GM19043 (cell line): ENCODE measurements around the gene FGFR3.

Experiments
- ATAC-seq: cut with Tn5 transposase; IDR thresholded peaks from one replicate; pipeline ENCODE4 v1.9.1; 2021; ENCODE audit warnings: low read depth; ENCODE audit not compliant: unreplicated experiment

Gene FGFR3

DNA sequence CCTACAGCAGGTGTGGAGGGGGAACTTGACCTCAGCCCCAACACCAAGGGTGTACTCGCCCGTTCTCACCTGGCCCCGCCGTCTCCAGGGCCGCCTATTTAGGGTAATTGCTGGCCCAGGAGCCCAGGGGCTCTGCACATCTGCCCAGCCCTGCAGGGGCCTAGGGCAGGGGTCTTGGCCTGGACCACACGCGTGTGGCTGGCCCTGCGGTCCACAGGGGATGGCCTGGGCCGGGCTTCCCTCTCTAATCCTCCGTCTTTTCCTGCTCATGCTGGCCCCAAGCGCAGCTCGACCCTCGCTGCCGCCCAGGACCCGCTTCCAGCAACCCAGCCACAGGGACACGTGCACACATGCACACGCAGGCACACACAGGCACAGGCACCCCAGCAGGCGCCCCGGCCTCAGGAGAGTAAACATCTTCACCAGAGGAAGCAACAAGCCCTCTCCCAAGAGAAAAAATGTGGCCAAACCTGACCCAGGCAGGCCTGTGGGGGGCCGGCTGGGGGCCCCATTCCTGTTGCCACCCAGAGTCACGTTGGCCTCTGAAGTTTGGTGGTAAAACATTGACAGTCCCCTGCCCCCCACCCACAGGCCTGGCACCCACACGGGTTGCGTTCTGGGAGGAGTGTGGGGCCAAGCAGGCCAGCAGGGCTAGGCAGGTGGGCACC, 24.6 kb upstream of the FGFR3 start:
- no peak for ATAC-seq

DNA sequence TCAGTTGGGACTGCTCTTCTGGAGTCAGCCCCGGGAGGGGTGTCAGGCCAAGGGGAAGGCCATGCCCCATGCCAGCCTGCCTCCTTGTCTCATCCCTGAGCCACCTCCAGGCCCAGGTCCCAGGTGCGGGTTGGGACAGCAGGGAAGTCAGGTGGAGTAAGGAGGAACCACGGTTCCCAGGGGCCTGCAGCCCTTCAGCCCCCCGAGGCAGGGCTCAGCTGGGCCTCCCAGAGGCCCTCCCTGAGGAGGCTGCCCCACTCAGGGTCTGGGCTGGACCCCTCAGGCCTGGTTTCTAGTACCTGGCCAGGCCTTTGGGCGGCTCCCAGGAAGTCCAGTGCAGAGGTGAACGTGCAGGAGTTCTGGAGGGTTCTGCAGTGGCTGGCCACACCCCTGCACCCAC, 23.4 kb upstream of the FGFR3 start:
- ATAC-seq = no peak

DNA sequence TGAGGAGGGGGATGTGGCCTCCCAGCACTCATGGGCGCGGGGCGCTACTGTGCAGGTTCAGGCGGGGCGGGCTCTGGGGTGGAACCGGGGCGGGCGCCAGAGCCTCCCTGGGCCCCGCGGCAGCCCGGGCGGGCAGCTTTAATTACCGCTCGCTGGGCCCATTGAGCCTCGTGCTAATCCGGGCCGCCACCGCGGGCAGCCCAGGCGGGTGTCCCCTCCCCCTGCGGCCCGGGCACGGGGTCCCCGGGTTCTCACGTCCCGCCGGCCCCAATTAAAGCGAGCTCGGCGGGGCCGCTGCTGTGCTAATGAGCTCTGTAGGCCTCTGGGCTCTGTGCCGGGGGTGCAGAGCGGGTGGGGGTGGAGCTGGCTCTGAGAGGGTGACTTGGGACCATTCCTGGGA, 22.8 kb upstream of the FGFR3 start:
- ATAC-seq = no peak

DNA sequence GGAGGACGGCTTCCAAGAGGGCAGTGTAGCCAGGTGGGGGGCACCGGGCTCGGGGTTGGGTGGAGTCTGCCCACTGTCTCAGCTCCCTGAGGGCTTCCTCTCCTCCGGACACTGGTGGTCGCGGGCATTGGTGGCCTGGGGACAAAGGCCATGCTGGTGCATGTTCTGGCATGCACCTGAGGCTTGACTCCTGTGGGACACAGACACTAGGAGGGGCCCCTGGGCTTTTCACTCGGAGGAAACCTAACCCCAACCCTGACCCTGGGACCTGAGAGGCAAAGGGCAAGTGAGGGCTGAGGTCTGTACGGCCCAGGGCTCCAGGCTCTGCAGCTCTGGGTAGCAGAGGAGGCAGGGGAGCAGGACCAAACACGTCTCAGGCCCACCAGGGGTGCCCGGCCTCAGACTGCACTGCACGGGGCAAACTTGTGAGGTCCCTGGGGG, 22.3 kb upstream of the FGFR3 start:
- ATAC-seq = no peak

DNA sequence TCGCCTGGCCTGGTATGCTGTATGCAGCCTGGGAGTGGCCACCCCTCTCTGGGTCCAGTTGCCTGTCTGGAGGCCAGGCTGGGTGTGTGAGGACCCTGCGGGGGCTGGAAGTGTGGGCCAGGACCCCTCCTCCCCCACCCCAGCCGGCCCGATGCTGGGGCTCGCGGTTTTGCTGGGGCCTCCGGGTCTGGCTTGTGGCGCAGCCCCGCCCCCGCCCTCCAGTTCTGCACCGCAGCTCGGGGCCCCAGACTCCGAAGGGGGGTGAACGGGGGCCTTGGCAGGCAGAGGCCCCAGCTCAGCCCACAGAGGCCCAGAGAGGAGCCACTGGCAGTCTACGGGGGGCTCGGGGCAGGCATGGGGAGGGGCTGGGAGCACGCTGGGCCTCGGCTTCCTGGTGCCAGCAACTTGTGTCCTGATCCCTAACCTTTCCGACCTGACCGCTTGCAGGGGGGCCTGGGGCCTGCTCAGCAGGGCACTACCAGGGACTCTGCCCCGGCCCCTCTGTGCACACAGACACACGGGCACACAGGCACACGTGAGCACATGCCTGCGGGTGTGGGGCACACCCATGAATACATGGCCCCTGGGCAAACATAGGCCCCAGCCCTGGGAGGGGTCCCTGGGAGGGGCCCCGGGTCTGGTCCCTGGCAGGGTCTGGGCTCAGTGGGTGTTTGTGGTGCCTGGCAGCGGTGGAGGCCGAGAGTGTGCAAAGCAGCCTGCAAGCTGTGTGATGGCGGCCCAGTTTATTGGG, 21.4 kb upstream of the FGFR3 start:
- ATAC-seq = no peak

DNA sequence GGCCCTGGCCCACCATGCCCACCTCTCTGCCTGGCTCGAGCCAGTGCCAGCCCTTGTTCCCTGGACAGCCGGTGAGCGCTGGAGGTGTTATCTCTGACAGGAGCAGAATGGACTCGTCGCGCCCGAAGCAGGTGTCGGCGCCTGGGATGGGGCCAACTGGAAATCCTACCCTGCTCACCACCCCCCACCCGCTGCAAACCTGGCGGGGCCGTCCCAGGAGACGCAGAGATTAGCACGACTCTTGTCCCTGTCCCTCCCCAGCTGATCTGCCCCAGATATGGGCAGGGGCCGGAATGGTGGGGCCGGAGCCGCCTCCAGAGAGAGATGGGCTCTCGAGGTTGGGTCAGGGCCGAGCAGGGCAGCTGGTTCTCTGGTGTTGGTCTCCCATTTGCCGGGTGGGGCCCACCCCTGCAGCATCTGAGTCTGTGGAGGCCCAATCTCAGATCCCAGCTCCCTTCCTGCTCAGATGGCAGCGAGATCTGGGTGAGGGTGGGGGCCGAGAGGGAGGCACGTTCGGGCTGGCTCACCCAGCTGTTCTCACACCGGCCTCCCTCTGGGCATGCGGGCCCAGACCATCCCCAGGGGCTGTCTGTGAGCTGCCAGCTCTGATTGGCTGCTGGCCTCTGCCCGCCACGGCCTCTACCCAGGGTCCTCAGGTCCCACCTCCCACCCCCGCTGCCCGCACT, 20.1 kb upstream of the FGFR3 start:
- no peak for ATAC-seq

DNA sequence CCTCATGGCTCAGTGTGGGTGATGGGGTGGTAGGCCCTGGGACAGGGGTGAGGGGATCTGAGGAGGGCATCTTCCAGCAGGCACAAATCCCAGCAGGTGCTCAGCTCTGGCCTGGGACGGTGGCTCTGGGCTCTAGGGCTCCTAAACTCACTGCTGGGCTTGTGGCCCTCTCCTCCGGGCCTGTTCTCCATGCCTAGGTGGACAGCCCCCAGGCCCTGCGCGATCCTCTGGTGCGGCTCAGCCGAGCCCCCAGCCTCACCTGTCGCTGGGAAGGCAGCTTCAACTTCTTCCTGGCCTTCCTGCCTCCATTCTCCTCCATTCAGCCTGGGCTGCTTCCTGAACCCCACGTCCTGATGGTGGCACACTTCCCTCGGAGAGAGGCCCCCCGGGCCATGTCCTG, 19.3 kb upstream of the FGFR3 start:
- no peak for ATAC-seq

DNA sequence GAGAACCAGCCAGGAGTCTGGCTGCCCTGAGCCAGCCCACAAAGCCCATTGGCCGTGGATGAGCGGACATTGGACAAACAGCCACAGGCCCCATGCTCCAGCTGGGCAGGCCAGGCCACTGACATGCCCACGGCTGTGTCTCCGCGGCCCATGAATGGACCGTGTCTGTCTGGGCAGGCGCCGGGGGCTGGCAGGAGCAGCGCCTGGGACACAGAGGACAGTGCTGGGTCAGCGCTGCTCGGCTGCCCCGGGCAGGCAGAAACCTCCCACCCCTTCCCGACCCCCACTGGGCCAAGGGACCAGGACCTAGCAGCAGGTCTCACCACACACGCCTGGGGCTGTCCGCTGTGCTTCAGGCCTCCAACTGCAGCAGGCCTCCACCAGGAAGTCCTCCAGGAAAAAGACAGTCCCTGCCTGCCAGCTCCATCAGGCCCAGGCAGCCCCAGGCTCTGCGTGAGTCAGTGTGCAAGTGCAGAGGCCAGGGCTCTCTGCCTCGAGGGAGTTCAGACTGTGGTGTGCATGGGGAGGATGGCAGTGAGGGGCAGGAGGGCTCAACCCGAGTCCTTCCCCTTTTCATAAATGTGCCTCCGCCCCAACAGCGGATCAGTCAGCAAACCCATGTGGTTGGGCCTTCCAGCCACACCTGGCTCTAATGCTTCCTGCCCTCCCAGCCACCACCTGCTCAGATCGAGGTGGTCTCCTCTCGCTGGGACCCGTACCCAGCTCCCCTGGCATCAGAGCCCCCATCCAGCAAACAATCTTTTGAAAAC, 17.2 kb upstream of the FGFR3 start:
- ATAC-seq = no peak

DNA sequence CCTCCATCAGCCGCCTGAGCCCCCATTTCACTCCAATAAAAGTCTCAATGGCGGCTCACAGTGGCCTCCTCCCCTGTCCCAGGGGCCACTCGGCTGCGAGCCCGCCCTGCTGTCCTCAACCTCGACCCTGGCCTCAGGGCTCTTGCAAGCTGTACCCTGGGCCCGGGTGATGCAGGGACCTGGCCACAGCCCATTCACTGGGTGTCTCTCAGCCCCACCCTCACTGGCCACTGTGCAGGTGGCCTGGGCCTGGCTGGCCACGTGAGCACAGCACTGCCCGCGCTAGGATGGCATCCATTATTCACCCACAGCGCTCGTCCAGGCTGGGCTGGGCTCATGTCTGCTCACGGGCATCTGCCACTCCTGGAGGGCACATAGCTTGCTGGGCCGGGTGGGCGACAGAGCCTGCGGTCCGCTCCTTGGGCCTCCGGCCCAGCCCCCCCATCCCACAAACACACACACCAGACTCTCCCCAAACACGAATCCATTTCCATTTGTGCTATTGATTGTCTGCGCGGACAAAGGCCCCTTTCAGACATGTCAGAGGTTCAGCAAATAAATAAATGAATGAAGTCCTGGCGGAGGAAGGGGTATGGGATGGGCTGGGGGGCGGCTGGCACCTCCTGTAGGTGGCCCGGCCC, 16.5 kb upstream of the FGFR3 start:
- ATAC-seq = no peak

DNA sequence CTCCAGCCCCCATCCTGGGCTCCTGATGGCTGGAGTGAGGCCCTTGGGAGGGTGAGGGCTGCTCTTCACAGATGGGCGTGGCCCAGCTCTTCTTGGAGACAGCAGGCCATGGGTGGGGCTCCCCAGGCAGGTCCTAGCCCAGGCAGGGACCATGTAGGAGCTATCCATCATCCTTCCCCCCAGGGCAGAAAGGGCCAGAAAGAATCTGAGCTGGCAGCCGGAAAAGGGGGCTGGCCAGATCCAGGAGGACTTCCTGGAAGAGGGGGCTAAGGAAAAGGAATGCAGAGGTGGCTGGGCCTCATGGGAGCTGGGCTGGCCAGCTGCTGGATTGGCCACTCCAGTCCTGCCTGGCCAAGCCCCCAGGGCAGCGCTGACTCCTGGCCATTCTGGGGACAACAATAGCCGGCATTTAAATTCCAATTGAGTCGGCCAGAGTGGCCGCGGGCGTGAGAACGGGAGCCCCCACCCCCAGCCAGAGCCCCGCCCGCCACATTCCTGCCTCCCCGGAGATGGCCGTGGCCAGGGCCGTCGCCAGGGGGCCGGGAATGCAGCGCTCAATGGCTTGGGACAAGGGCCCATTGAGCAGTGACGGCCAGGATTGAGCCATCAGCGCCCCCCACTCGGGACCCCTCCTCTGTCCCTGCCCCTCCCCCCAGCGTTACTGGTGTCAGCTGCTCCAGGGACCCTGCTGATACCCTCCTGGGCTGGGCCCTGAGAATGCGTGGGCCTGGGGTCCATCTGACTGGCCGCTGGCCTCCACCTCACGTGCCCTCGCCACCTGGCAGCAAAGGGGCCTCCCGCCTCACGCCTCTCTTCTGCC, 15.1 kb upstream of the FGFR3 start:
- no peak for ATAC-seq

DNA sequence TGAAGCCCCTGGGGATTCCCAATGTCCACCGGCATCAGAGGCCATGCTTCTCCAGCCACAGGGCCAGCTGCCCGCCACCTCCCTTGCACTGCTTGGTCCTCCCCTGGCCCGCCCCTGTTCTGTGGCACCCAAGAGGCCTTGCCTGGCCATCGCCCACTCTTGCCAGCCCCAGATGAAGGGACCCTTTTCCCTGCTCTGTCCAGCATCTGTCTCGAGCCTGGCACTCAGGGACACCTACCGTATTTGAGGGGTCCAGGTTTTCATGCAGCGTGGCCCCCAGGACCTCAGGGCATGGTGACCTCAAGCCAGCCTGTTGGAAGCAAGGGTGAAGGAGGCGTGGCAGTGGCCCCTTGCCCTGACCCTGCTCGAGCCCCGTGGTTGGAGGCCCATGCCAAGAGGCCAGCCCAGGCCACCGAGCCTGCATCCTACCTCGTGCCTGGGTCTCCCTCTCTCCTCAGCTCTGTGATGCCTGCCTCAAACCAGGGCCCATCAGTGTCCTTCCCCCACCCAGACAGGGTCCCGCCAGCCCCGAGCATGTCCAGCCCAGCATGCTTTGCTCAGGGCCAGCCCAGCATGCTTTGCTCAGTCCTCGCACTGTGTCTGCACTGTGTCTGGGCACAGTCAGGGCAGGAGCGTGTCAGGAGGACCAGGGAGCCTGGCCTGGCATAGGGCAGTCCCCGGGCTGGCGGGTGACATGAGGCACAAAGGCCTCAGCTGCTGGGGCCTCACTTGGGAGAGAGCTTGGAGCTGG, 14.3 kb upstream of the FGFR3 start:
- ATAC-seq = no peak

DNA sequence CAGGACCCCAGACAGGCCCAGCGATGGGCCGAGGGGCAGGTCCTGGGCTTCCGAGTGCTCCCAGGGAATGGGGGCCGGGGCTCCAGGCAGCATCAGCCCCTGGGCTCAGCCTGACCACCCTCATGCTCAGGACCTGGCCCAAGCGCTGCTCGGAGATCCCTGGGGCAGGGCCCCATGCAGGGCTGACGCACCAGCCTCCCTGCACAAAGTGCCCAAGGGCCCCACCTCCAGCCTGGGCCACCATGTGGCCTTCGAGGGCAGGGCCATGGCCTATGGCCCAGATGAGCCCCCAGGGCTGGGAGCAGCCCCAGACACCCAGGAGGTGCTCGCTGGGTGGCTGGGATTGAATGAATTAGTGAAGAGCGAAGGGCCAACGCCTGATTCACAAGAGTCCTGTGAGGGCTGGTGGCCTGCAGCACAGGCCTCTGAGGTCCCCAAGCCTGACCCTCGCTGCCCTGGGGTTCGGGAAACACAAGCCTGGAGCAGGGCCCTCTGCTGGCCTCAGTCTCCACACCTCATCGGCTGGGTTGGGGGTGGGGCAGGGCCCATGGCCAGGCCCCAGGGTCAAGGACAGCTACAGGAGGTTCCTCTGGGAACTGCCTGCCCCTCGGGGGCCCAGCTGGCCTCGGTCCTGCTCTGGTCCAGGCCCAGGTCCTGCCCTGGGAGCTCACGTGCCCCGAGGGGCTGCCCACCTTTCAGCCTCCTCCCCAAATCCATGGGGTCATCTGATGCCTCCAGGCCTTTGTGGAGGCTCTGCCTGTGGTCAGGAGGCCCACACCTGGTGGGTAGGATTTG, 13.3 kb upstream of the FGFR3 start:
- ATAC-seq = no peak

DNA sequence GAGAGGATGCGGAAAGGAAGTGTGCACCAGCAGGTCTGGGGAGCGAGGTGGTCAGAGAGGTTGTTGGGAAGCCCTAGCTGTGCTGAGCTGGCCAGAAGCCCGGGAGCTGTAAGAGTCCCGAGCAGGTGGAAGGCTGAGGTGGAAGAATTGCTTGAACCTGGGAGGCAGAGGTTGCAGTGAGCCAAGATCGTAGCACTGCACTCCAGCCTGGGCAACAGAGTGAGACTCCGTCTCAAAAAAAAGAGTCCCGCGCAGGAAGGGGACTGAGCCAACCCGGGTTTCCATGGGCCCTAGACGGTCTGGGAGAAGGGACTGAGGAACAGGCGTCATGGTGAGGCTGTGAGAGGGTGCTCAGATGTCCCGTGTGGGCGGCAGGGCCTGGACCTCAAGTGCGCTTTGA, 12.7 kb upstream of the FGFR3 start:
- ATAC-seq = no peak

DNA sequence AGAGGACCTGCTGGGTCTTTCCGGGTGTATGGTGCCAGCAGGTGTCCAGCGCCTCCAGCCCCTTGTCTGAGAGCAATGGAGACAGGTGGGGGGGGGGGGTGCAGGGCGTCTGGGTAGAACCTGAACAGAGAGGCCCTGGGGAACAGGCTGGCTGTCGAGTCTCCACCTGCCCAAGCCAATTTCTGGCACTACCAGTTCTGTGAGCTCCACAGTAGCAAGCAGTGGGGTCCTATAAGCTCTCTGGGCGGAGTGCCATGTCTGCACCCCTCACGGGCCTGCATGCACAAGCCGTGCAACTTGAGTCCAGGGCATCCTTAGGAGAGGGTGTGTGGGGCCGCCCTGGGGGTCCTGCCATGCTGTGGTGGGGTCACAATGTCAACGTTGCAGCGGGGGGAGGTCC, 10.1 kb upstream of the FGFR3 start:
- no peak for ATAC-seq

DNA sequence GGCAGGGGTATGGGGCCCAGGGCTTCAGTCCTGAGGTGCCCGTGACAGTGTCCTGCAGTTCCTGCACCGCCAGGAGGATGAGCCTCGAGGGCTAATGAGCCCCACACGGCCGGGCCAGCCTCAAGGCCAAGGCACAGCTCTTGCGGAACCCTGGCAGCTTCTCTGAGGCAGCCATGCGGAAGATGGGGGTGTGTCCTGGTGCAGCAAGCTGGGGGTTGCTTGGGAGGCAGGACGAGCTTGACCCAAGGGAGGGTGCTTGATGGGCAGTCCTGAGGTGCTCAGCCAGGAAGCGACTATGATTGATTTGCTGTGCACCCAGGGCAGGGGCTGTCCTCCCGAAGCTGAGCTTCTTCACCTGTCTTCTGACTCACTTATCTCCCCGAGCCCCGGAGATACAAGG, 9.1 kb upstream of the FGFR3 start:
- no peak for ATAC-seq

DNA sequence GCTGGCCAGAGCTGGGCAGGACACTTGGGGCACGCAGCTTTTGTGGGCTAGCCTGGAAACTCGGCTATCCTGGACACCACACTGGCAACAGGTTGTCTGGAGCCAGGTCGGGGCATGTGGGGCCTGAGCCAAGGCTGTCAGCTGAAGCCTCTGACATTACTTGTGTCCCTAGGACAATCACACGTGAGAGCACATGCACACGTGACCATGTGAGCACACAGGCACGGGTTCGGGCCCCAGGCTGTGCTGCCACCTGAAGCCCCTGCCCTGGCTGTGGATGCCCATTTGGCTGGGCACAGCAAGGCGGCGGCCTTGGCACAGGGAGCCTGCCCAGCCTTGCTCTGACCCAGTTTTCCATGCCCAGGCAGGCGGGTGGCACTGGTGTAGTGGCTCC, 8.7 kb upstream of the FGFR3 start:
- ATAC-seq = no peak

DNA sequence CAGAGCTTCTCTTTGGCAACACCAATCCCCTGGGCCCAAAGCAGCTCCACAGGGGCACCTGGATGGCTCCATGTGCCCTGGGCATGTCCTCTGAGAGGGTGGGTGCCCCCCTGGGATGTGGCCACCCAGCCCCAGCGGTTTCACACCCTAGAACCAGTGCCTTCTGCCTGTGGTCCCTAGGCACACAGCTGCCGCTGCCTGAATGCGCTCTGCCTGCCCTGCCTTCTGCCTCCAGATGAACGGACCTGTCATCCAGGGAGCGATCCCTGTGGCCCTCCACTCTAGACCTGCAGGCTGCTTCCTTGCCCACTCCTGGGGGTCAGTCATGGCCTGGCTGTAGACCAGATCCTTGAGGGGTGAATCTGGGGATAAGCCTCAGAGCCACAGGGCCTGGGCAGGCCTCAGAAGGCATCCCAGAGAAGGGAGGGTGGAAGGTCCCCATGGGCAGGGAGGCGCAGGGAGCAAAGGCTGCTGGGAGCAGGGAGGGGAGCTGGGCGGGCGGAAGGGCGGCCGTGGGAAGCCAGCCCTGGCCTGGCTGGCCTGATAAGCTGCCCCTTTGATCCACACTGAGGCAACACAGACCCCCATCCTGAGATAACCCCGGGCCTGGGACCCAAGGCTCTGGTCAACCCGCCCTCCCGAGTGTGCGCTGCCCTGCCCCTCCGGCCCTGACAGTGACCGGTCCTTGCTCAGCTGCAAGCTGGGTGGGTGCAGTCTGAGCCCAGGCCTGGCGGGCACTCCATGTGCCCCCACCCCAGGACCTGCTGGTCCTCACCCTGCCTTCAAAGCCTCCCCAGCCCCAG, 8.1 kb upstream of the FGFR3 start:
- no peak for ATAC-seq

DNA sequence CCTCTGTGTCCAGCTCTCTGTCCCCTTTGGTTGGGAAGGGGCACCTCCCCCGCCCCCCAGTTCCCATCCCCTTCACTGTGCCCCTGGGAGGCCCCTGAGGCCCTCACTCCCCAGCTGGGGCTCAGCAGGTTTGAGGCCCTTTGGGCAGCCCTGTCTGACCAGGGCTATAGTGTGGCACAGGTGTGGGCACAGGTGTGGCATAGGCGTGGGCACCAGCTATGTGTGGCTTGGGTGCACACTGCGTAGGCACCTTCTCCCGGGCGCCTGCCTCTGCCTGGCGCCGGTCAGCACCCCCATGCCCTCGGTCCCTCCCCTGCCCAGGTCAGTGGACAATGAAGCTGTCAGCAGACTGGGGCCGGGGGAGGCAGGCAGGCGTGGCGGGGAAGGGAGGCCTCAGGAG, 7.5 kb upstream of the FGFR3 start:
- ATAC-seq = no peak
